AG04449 (cell line): ENCODE results near the gene GRID1.

Experiments used
- CTCF ChIA-PET: fragments of 350-600 bp; formaldehyde crosslinking; extraction: SDS; loops from one replicate; lab custom pipeline; 2021; ENCODE audit warnings: antibody characterized with exemption; lab: Yijun Ruan, JAX
- POLR2A ChIA-PET: fragments of 400-600, 350-600 bp; formaldehyde crosslinking; extraction: SDS; loops from one replicate; lab custom pipeline; 2020; ENCODE audit warnings: antibody characterized with exemption, inconsistent platforms; lab: Yijun Ruan, JAX
- DNase-seq: peaks from one replicate; pipeline ENCODE4 v3.0.0-alpha.2; 2010; ENCODE audit warnings: low read depth, low spot score
- H3K4me3 ChIP-seq: 2 replicates; pipeline ENCODE4 v1.5.1; 2011; ENCODE audit warnings: low read depth, mild to moderate bottlenecking, control low read depth, low read length
- CTCF ChIP-seq: IDR thresholded peaks from one replicate; pipeline ENCODE4 v1.5.1; 2011; ENCODE audit warnings: mild to moderate bottlenecking, moderate library complexity, low read length, control low read depth, inconsistent platforms; ENCODE audit not compliant: insufficient read depth; ENCODE audit errors: missing control alignments

The GRID1 gene

GRCh38 chr10:86335257-86335656, 31.3 kb downstream of the GRID1 start:
- ChIA-PET CTCF (no interaction called here), POLR2A (no interaction called here)
- no peak for TF ChIP-seq CTCF
- no peak for DNase-seq
- H3K4me3 ChIP-seq, result no peak overlapping the region

- POLR2A ChIA-PET, result no interaction called here
- TF ChIP-seq CTCF, result no peak
- CTCF ChIA-PET, result no interaction called here
- no peak for DNase-seq
- no peak overlapping the region for H3K4me3 ChIP-seq
These were observed 32.0 kb downstream of the GRID1 start for GRCh38 chr10:86334488-86335085.

- CTCF ChIA-PET, result no interaction called here
- DNase-seq, result no peak
- TF ChIP-seq CTCF, result no peak
- H3K4me3 ChIP-seq, result no peak overlapping the region
- POLR2A ChIA-PET, result no interaction called here
These were observed 32.6 kb downstream of the GRID1 start for GRCh38 chr10:86333826-86334487.

- TF ChIP-seq CTCF, result no peak
- CTCF ChIA-PET, result no interaction called here
- no peak overlapping the region for H3K4me3 ChIP-seq
- POLR2A ChIA-PET, result no interaction called here
- DNase-seq, result no peak
These were observed 34.7 kb downstream of the GRID1 start for GRCh38 chr10:86331861-86332260.

- POLR2A ChIA-PET, result no interaction called here
- no peak for DNase-seq
- CTCF ChIA-PET, result no interaction called here
- no peak for TF ChIP-seq CTCF
- no peak overlapping the region for H3K4me3 ChIP-seq
These were observed 35.5 kb downstream of the GRID1 start for GRCh38 chr10:86330778-86331763.

GRCh38 chr10:86329896-86330680, 36.5 kb downstream of the GRID1 start:
- no peak overlapping the region for H3K4me3 ChIP-seq
- no peak for TF ChIP-seq CTCF
- ChIA-PET POLR2A (no interaction called here), CTCF (no interaction called here)
- no peak for DNase-seq
